Lower leg skin (tissue), 4 donors: ENCODE data around the gene NAALADL2. TPM values are rescaled to one million over a fixed set of nuclear protein-coding genes. Genes with fewer than 3 reads are reported as not detected.

Experiments
- DNase-seq, 2 donors: peaks; one replicate each; pipeline ENCODE4 v3.0.0-alpha.2; 2019; ENCODE audit warnings: low spot score in 2 of 2
- H3K4me3 ChIP-seq: fragments of 200-600 bp; sonication (generic); 2 replicates; pipeline ENCODE4 v1.5.1; 2017; ENCODE audit warnings: mild to moderate bottlenecking, low read depth; ENCODE audit not compliant: poor library complexity, severe bottlenecking
- CTCF ChIP-seq, 3 donors: fragments of 450-650 bp; IDR thresholded peaks; one replicate each; pipeline ENCODE4 v1.5.1; 2016; ENCODE audit warnings: antibody characterized with exemption in 3 of 3, mild to moderate bottlenecking in 3 of 3, moderate library complexity in 2 of 3
- POLR2A ChIP-seq, 2 donors: fragments of 450-650 bp; IDR thresholded peaks; one replicate each; pipeline ENCODE4 v1.6.1; 2016 to 2017; ENCODE audit warnings: antibody characterized with exemption in 2 of 2, mild to moderate bottlenecking in 1 of 2, moderate library complexity in 1 of 2
- WGBS, 2 donors: methylation state at CpG; one replicate each; pipeline ENCODE4 v1.1.5; 2018; 5-methylcytosine and 5-hydroxymethylcytosine counted together
- intact Hi-C: fragments of 100-400 bp; cut with DNase I; formaldehyde crosslinking; loops from one replicate; pipeline ENCODE4 v1.15.0; 2023; ENCODE audit warnings: low total_unique reads
- total RNA-seq, 4 donors: library from RNA; depleted of rRNA; stranded (reverse); fragments of >200 nt; gene quantifications; one replicate each; pipeline ENCODE4 v1.1.0, GENCODE V29; 2016

NAALADL2 gene
- total RNA-seq, 4 donors from 2014 or later, result 3.6 to 8.1 (median 4.6) TPM

- TF ChIP-seq CTCF (IDR thresholded peaks at IDR 0.05) (no peak), POLR2A (IDR thresholded peaks at IDR 0.05) (no peak)
- no peak overlapping the region for H3K4me3 ChIP-seq
- intact Hi-C loops, result no loop called here
- 63 to 72% methylated on average over 6 of the region's 6 CpGs for WGBS, 2 donors
- DNase-seq, result no peak
Measured at GRCh38 chr3:174891524-174892203, 32.5 kb downstream of the NAALADL2 start.

- TF ChIP-seq POLR2A (IDR thresholded peaks at IDR 0.05), result no peak
- no peak for TF ChIP-seq CTCF (IDR thresholded peaks at IDR 0.05)
- intact Hi-C loops, result no loop called here
Measured at GRCh38 chr3:174907027-174907426, 47.9 kb downstream of the NAALADL2 start.

GRCh38 chr3:174907628-174908407 is 48.7 kb downstream of the NAALADL2 start:
- 69 to 70% methylated on average over 4 of the region's 4 CpGs for WGBS, 2 donors
- TF ChIP-seq CTCF (IDR thresholded peaks at IDR 0.05) (no peak), POLR2A (IDR thresholded peaks at IDR 0.05) (no peak)

More at GRCh38 chr3:174907027-174907426, 47.9 kb downstream of the NAALADL2 start:
- no peak overlapping the region for H3K4me3 ChIP-seq
- no peak for DNase-seq

GRCh38 chr3:174931473-174932353 is 72.6 kb downstream of the NAALADL2 start:
- intact Hi-C loops, result no loop called here
- H3K4me3 ChIP-seq, result no peak overlapping the region
- TF ChIP-seq CTCF (IDR thresholded peaks at IDR 0.05), result no peak
- no peak for TF ChIP-seq POLR2A (IDR thresholded peaks at IDR 0.05)
- DNase-seq, result no peak
- WGBS, 2 donors, result 47 to 85% methylated on average over 2 of the region's 2 CpGs

More at GRCh38 chr3:174907628-174908407, 48.7 kb downstream of the NAALADL2 start:
- DNase-seq, result no peak
- H3K4me3 ChIP-seq, result no peak overlapping the region
- intact Hi-C loops, result no loop called here

GRCh38 chr3:174936590-174936989 is 77.5 kb downstream of the NAALADL2 start:
- WGBS, 2 donors, result 84% methylated on average over 4 of the region's 4 CpGs
- intact Hi-C loops, result no loop called here

More at GRCh38 chr3:174936590-174936989, 77.5 kb downstream of the NAALADL2 start:
- TF ChIP-seq POLR2A (IDR thresholded peaks at IDR 0.05) (no peak), CTCF (IDR thresholded peaks at IDR 0.05) (no peak)
- H3K4me3 ChIP-seq, result no peak overlapping the region
- DNase-seq, result no peak
